HG02884 (cell line): ENCODE results near the gene TLK2.

ENCODE experiments used
- ATAC-seq: cut with Tn5 transposase; IDR thresholded peaks from one replicate; pipeline ENCODE4 v1.9.1; 2021; ENCODE audit warnings: mild to moderate bottlenecking, moderate library complexity; ENCODE audit not compliant: unreplicated experiment

The TLK2 gene

GRCh38 chr17:62652251-62653001, 173.8 kb downstream of the TLK2 start:
- ATAC-seq, result no peak

GRCh38 chr17:62653002-62653825, 174.6 kb downstream of the TLK2 start:
- ATAC-seq, result peak; percentile 76

- no peak for ATAC-seq
Measured at GRCh38 chr17:62653826-62654761, 175.5 kb downstream of the TLK2 start.

- ATAC-seq, result no peak
Measured at GRCh38 chr17:62655656-62656055, 177.0 kb downstream of the TLK2 start.

GRCh38 chr17:62656446-62656845, 177.8 kb downstream of the TLK2 start:
- no peak for ATAC-seq

GRCh38 chr17:62657145-62657665, 178.6 kb downstream of the TLK2 start:
- ATAC-seq, result no peak

- no peak for ATAC-seq
Measured at GRCh38 chr17:62657690-62658089, 179.1 kb downstream of the TLK2 start.

GRCh38 chr17:62658136-62658920, 179.7 kb downstream of the TLK2 start:
- ATAC-seq, result no peak

- ATAC-seq, result no peak
Measured at GRCh38 chr17:62660629-62661118, 182.0 kb downstream of the TLK2 start.

GRCh38 chr17:62661337-62661736, 182.7 kb downstream of the TLK2 start:
- no peak for ATAC-seq

GRCh38 chr17:62662855-62663254, 184.2 kb downstream of the TLK2 start:
- no peak for ATAC-seq
